Measurements from ENCODE around the gene NDUFAF8. TPM values are rescaled to one million over a fixed set of nuclear protein-coding genes. Genes with fewer than 3 reads are reported as not detected.

Gene NDUFAF8
- total RNA-seq, 1 experiment from 2014 or later = 102 TPM

DNA sequence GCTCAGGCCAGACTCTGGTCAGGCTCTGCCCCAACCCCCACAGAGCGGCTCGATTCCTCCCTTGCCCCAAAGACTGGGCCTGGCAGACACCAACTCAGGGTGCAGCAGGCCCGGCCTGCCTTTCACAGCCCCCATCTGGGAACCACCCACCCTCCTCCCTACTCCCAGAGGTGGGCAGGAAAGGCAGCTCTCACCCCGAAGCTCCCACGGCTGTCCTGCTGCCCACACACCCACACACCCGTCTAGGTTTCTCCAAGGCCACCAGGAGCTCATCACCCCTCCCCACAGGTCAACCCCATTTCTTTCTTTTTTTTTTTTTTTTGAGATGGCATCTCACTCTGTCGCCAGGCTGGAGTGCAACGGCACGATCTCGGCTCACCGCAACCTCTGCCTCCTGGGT is 20.1 kb upstream of the NDUFAF8 start:
- no peak overlapping the region for H3K4me2 ChIP-seq (ENCODE audit: low read length)
- ChIA-PET CTCF (no interaction called here), POLR2A (no interaction called here), RAD21 (ENCODE audit: low non-redundant PET in 1 of 2, low total read pairs in 2 of 2, uncharacterized antibody in 2 of 2, unreplicated experiment in 2 of 2) (no interaction called here)
- ATAC-seq (no peak), DNase-seq (ENCODE audit: low read depth, low spot score) (no peak)
- no peak overlapping the region for H2AFZ ChIP-seq (ENCODE audit: low read depth, low read length, poor library complexity, severe bottlenecking)
- H3K27ac ChIP-seq (ENCODE audit: low read depth, low read length) = no peak overlapping the region
- no TSS peak for BruUV-seq (replicated peaks)
- no peaks in the 10 kb centered on the region for H3K9me3 ChIP-seq (ENCODE audit: control insufficient read depth in 1 of 2, insufficient read depth in 1 of 2, low read depth in 1 of 2, low read length in 2 of 2)
- H3K27me3 ChIP-seq (ENCODE audit: insufficient read depth, low read length) = no peaks in the 10 kb centered on the region
- H3K9me2 ChIP-seq (ENCODE audit: insufficient read depth) = no peaks in the 10 kb centered on the region
- TF ChIP-seq CBX3 (IDR thresholded peaks at IDR 0.05; ENCODE audit: low read depth) (no peak), POLR2A (IDR thresholded peaks at IDR 0.05; ENCODE audit: borderline replicate concordance, extremely low read depth, insufficient read depth, insufficient read length) (no peak)
- TF ChIP-seq, protein P1, sequence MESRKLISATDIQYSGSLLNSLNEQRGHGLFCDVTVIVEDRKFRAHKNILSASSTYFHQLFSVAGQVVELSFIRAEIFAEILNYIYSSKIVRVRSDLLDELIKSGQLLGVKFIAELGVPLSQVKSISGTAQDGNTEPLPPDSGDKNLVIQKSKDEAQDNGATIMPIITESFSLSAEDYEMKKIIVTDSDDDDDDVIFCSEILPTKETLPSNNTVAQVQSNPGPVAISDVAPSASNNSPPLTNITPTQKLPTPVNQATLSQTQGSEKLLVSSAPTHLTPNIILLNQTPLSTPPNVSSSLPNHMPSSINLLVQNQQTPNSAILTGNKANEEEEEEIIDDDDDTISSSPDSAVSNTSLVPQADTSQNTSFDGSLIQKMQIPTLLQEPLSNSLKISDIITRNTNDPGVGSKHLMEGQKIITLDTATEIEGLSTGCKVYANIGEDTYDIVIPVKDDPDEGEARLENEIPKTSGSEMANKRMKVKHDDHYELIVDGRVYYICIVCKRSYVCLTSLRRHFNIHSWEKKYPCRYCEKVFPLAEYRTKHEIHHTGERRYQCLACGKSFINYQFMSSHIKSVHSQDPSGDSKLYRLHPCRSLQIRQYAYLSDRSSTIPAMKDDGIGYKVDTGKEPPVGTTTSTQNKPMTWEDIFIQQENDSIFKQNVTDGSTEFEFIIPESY (IDR thresholded peaks at IDR 0.05; ENCODE audit: extremely low read depth, insufficient replicate concordance, low read length) = no peak
- H3K4me1 ChIP-seq (ENCODE audit: control insufficient read depth in 1 of 2, insufficient read depth in 2 of 2, low read length in 2 of 2) = peaks cover 20 to 29% of the 10 kb centered on the region in 2 experiments
- H3K79me2 ChIP-seq (ENCODE audit: insufficient read depth, low read length) = peaks cover 15% of the 10 kb centered on the region; the same call in 1 of the 2 replicates
- no peaks in the 10 kb centered on the region for H4K20me1 ChIP-seq (ENCODE audit: insufficient read depth)
- intact Hi-C loops (cut with micrococcal nuclease) = no loop called here
- no peak overlapping the region for H3K4me3 ChIP-seq (replicated peaks in 1 of 2; ENCODE audit: low read depth in 1 of 2, low read length in 2 of 2)
- no peak overlapping the region for H3K9ac ChIP-seq (ENCODE audit: low read length)
- peaks cover 0 to 10% of the 10 kb centered on the region in 2 experiments; a peak in 2 of 4 replicates for H3K36me3 ChIP-seq (ENCODE audit: control insufficient read depth in 1 of 2, insufficient read depth in 2 of 2, low read length in 2 of 2)

DNA sequence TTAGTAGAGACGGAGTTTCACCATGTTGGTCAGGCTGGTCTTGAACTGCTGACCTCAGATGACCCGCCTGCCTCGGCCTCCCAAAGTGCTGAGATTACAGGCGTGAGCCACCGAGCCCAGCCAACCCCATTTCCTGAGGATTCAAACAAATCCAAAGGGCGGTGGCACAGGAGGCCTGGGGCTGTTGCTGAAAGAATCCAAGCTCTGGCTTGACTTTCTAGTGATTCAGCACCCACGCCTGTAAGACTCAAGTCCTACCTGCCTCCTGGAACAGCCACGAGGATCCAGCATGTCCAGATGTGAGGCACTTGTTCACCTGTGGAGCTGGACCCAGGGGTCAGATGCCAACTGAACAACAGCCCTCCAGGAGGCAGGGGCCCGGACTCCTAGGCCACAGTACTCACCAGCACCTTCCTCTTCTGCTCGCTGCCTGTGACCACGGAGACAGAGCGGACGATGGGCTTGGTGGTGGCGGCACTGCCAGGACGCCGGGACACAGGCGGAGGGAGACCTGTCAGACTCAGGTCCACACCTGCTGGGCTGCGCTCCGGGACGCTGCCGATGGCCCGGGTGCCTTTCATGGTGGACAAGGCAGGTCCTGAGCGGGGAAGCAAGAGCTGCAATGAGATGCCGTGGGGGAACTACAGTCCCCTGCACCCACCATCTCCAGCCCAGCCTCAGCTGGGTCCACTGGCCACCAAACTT is 19.5 kb upstream of the NDUFAF8 start:
- Histone ChIP-seq H2AFZ (ENCODE audit: low read depth, low read length, poor library complexity, severe bottlenecking) (no peak overlapping the region), H3K4me3 (replicated peaks in 1 of 2; ENCODE audit: low read depth in 1 of 2, low read length in 2 of 2) (no peak overlapping the region), H4K20me1 (ENCODE audit: insufficient read depth) (no peaks in the 10 kb centered on the region), H3K9ac (ENCODE audit: low read length) (no peak overlapping the region), H3K27ac (ENCODE audit: low read depth, low read length) (no peak overlapping the region; the same call in 1 of the 2 replicates), H3K4me2 (ENCODE audit: low read length) (no peak overlapping the region), H3K36me3 (ENCODE audit: control insufficient read depth in 1 of 2, insufficient read depth in 2 of 2, low read length in 2 of 2) (peaks cover 0 to 10% of the 10 kb centered on the region in 2 experiments; a peak in 2 of 4 replicates), H3K79me2 (ENCODE audit: insufficient read depth, low read length) (peaks cover 15% of the 10 kb centered on the region; the same call in 1 of the 2 replicates), H3K27me3 (ENCODE audit: insufficient read depth, low read length) (no peaks in the 10 kb centered on the region), H3K4me1 (ENCODE audit: control insufficient read depth in 1 of 2, insufficient read depth in 2 of 2, low read length in 2 of 2) (peaks cover 20 to 29% of the 10 kb centered on the region in 2 experiments), H3K9me2 (ENCODE audit: insufficient read depth) (no peaks in the 10 kb centered on the region), H3K9me3 (ENCODE audit: control insufficient read depth in 1 of 2, insufficient read depth in 1 of 2, low read depth in 1 of 2, low read length in 2 of 2) (no peaks in the 10 kb centered on the region)
- CTCF ChIA-PET = no interaction called here
- intact Hi-C loops (cut with micrococcal nuclease) = loop anchor here (10.0 kb wide), 1 partner anchor 235 kb away; no protein-coding TSS in a partner anchor
- RAD21 ChIA-PET (ENCODE audit: low non-redundant PET in 1 of 2, low total read pairs in 2 of 2, uncharacterized antibody in 2 of 2, unreplicated experiment in 2 of 2) = no interaction called here
- BruUV-seq (replicated peaks) = no TSS peak
- POLR2A ChIA-PET = no interaction called here
- DNase-seq (ENCODE audit: low read depth, low spot score) = no peak
- ATAC-seq = no peak
- no peak for TF ChIP-seq ZFX (IDR thresholded peaks at IDR 0.05)
- no peak for TF ChIP-seq CBX3 (IDR thresholded peaks at IDR 0.05; ENCODE audit: low read depth)
- TF ChIP-seq RAD21 (IDR thresholded peaks at IDR 0.05; ENCODE audit: low read depth) = no peak
- TF ChIP-seq EGR1 (IDR thresholded peaks at IDR 0.05; ENCODE audit: low read depth) = no peak
- TF ChIP-seq, protein P2, sequence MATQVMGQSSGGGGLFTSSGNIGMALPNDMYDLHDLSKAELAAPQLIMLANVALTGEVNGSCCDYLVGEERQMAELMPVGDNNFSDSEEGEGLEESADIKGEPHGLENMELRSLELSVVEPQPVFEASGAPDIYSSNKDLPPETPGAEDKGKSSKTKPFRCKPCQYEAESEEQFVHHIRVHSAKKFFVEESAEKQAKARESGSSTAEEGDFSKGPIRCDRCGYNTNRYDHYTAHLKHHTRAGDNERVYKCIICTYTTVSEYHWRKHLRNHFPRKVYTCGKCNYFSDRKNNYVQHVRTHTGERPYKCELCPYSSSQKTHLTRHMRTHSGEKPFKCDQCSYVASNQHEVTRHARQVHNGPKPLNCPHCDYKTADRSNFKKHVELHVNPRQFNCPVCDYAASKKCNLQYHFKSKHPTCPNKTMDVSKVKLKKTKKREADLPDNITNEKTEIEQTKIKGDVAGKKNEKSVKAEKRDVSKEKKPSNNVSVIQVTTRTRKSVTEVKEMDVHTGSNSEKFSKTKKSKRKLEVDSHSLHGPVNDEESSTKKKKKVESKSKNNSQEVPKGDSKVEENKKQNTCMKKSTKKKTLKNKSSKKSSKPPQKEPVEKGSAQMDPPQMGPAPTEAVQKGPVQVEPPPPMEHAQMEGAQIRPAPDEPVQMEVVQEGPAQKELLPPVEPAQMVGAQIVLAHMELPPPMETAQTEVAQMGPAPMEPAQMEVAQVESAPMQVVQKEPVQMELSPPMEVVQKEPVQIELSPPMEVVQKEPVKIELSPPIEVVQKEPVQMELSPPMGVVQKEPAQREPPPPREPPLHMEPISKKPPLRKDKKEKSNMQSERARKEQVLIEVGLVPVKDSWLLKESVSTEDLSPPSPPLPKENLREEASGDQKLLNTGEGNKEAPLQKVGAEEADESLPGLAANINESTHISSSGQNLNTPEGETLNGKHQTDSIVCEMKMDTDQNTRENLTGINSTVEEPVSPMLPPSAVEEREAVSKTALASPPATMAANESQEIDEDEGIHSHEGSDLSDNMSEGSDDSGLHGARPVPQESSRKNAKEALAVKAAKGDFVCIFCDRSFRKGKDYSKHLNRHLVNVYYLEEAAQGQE (IDR thresholded peaks at IDR 0.05; ENCODE audit: low read depth) = no peak
- TF ChIP-seq, protein P3, sequence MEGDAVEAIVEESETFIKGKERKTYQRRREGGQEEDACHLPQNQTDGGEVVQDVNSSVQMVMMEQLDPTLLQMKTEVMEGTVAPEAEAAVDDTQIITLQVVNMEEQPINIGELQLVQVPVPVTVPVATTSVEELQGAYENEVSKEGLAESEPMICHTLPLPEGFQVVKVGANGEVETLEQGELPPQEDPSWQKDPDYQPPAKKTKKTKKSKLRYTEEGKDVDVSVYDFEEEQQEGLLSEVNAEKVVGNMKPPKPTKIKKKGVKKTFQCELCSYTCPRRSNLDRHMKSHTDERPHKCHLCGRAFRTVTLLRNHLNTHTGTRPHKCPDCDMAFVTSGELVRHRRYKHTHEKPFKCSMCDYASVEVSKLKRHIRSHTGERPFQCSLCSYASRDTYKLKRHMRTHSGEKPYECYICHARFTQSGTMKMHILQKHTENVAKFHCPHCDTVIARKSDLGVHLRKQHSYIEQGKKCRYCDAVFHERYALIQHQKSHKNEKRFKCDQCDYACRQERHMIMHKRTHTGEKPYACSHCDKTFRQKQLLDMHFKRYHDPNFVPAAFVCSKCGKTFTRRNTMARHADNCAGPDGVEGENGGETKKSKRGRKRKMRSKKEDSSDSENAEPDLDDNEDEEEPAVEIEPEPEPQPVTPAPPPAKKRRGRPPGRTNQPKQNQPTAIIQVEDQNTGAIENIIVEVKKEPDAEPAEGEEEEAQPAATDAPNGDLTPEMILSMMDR (IDR thresholded peaks at IDR 0.05 in 2 of 3, conservative IDR thresholded peaks at IDR 0.05 in 1 of 3; ENCODE audit: borderline replicate concordance in 1 of 3, insufficient read depth in 1 of 3, low read depth in 2 of 3, low read length in 2 of 3) = no peak
- no peak for TF ChIP-seq CEBPB (IDR thresholded peaks at IDR 0.05; ENCODE audit: low read depth)
- TF ChIP-seq SP1 (IDR thresholded peaks at IDR 0.05; ENCODE audit: low read depth) = no peak
- TF ChIP-seq EZH2phosphoT487 (IDR thresholded peaks at IDR 0.05; ENCODE audit: borderline replicate concordance) = no peak
- no peak for TF ChIP-seq SIN3A (IDR thresholded peaks at IDR 0.05; ENCODE audit: low read depth)

All from HCT116 (cell line).